GM23338 (cell line): ENCODE data around the gene ERGIC2. TPM values are rescaled to one million over a fixed set of nuclear protein-coding genes. Genes with fewer than 3 reads are reported as not detected.

Experiments
- ATAC-seq: fragments of 200-7000 bp; cut with Tn5 transposase; 3 replicates; pipeline ENCODE4 v1.9.1; 2020
- DNase-seq: peaks from one replicate; pipeline ENCODE4 v3.0.0-alpha.2; 2015; ENCODE audit warnings: low spot score
- H2AFZ ChIP-seq: fragments of 200-600 bp; sonication (generic); 2 replicates; pipeline ENCODE4 v1.8.0; 2016; ENCODE audit warnings: antibody characterized with exemption, mild to moderate bottlenecking, moderate library complexity
- H3F3A ChIP-seq: fragments of 200-600 bp; sonication (generic); replicated peaks from 2 replicates; pipeline ENCODE4 v1.8.0; 2017; ENCODE audit warnings: antibody characterized with exemption, mixed run types, low read depth
- H3K27ac ChIP-seq: fragments of 200-600 bp; sonication (generic); 2 replicates; pipeline ENCODE4 v1.6.1; 2016; ENCODE audit warnings: low read depth
- H3K27me3 ChIP-seq: fragments of 200-600 bp; sonication (generic); 2 replicates; pipeline ENCODE4 v1.8.0; 2016; ENCODE audit warnings: mild to moderate bottlenecking, mixed run types, moderate library complexity; ENCODE audit not compliant: insufficient read depth
- H3K36me3 ChIP-seq: fragments of 200-600 bp; sonication (generic); 2 replicates; pipeline ENCODE4 v1.8.0; 2016; ENCODE audit warnings: mild to moderate bottlenecking; ENCODE audit not compliant: insufficient read depth
- H3K4me1 ChIP-seq: fragments of 200-600 bp; sonication (generic); 2 replicates; pipeline ENCODE4 v1.8.0; 2016; ENCODE audit warnings: mild to moderate bottlenecking, moderate library complexity; ENCODE audit not compliant: insufficient read depth
- H3K4me2 ChIP-seq: fragments of 200-600 bp; sonication (generic); 2 replicates; pipeline ENCODE4 v1.7.1; 2017; ENCODE audit warnings: mixed run types
- H3K4me3 ChIP-seq: fragments of 200-600 bp; sonication (generic); 2 replicates; pipeline ENCODE4 v1.6.1; 2016; ENCODE audit warnings: mixed run types
- H3K79me2 ChIP-seq: fragments of 200-600 bp; sonication (generic); replicated peaks from 2 replicates; pipeline ENCODE4 v1.8.0; 2017; ENCODE audit warnings: mild to moderate bottlenecking; ENCODE audit not compliant: insufficient read depth
- H3K9me2 ChIP-seq: fragments of 200-600 bp; sonication (generic); 2 replicates; pipeline ENCODE4 v1.8.0; 2017; ENCODE audit not compliant: insufficient read depth
- H4K20me1 ChIP-seq: fragments of 200-600 bp; sonication (generic); replicated peaks from 2 replicates; pipeline ENCODE4 v1.8.0; 2017; ENCODE audit warnings: mild to moderate bottlenecking; ENCODE audit not compliant: insufficient read depth
- H3K27ac Mint-ChIP-seq: 2 replicates; pipeline ENCODE4 v1.8.0; 2020; ENCODE audit warnings: inconsistent platforms, mild to moderate bottlenecking, moderate library complexity, mixed read lengths
- H3K27me3 Mint-ChIP-seq: 3 replicates; pipeline ENCODE4 v1.8.0; 2022; ENCODE audit warnings: low read depth, mild to moderate bottlenecking, moderate library complexity, mixed read lengths, inconsistent platforms; ENCODE audit not compliant: insufficient read depth, poor library complexity
- H3K36me3 Mint-ChIP-seq: 3 replicates; pipeline ENCODE4 v1.8.0; 2021; ENCODE audit warnings: low read depth, mild to moderate bottlenecking, inconsistent platforms, moderate library complexity, mixed read lengths
- H3K4me1 Mint-ChIP-seq: 3 replicates; pipeline ENCODE4 v1.8.0; 2020; ENCODE audit warnings: mild to moderate bottlenecking, inconsistent platforms, mixed read lengths
- H3K4me3 Mint-ChIP-seq: 3 replicates; pipeline ENCODE4 v1.8.0; 2021; ENCODE audit warnings: moderate library complexity, mild to moderate bottlenecking, inconsistent platforms, mixed read lengths
- H3K9me3 Mint-ChIP-seq: 3 replicates; pipeline ENCODE4 v1.8.0; 2020; ENCODE audit warnings: moderate library complexity, mild to moderate bottlenecking, inconsistent platforms, mixed read lengths
- CREB1 ChIP-seq: fragments of 250-450 bp; sonication (Bioruptor Pico); IDR thresholded peaks from 2 replicates; pipeline ENCODE4 v1.5.0; 2020; ENCODE audit warnings: low read depth, mild to moderate bottlenecking, moderate library complexity
- ETS1 ChIP-seq: IDR thresholded peaks from 2 replicates; pipeline ENCODE4 v1.6.1; 2016; ENCODE audit warnings: antibody characterized with exemption
- EZH2 ChIP-seq: fragments of 200-600 bp; sonication (generic); IDR thresholded peaks from one replicate; pipeline ENCODE4 v1.8.0; 2017; ENCODE audit warnings: antibody characterized with exemption, mild to moderate bottlenecking, low read depth; ENCODE audit not compliant: unreplicated experiment
- EZH2phosphoT487 ChIP-seq: fragments of 200-600 bp; sonication (generic); IDR thresholded peaks from one replicate; pipeline ENCODE4 v1.8.1; 2018; ENCODE audit warnings: antibody characterized with exemption; ENCODE audit not compliant: unreplicated experiment
- NANOG ChIP-seq: IDR thresholded peaks from 2 replicates; pipeline ENCODE4 v1.6.1; 2016; ENCODE audit warnings: antibody characterized with exemption, borderline replicate concordance
- STAT1 ChIP-seq: IDR thresholded peaks from one replicate; pipeline ENCODE4 v1.6.1; 2016; ENCODE audit warnings: antibody characterized with exemption; ENCODE audit not compliant: unreplicated experiment
- polyA plus RNA-seq: library from polyadenylated mRNA; unstranded; fragments of >200 nt; fragmentation: Nextera tagmentation; extraction: Ambion mirVana; gene quantifications from 2 replicates; pipeline ENCODE4 v1.2.1, GENCODE V29; 2016
- total RNA-seq: library from RNA; depleted of rRNA; stranded (reverse); fragments of >200 nt; shearing (Covaris generic); gene quantifications from 2 replicates; pipeline ENCODE4 v1.2.3, GENCODE V29; 2014
- TF ChIP-seq, protein P1 (sequence below): fragments of 250-450 bp; sonication (Bioruptor Pico); IDR thresholded peaks from 2 replicates; pipeline ENCODE4 v1.5.0; 2020; ENCODE audit warnings: mild to moderate bottlenecking, moderate library complexity

Gene ERGIC2
- total and polyA plus RNA-seq, 2 experiments from 2014 or later = 77.1 to 107 TPM

- H3K27ac ChIP-seq = no peak overlapping the region
- H3K27ac Mint-ChIP-seq = no peak overlapping the region
- peaks cover 5% of the 10 kb centered on the region for H3K27me3 Mint-ChIP-seq
- TF ChIP-seq STAT1 (no peak), EZH2 (no peak), NANOG (no peak), ETS1 (no peak), EZH2phosphoT487 (no peak), CREB1 (no peak)
- TF ChIP-seq, protein P1, sequence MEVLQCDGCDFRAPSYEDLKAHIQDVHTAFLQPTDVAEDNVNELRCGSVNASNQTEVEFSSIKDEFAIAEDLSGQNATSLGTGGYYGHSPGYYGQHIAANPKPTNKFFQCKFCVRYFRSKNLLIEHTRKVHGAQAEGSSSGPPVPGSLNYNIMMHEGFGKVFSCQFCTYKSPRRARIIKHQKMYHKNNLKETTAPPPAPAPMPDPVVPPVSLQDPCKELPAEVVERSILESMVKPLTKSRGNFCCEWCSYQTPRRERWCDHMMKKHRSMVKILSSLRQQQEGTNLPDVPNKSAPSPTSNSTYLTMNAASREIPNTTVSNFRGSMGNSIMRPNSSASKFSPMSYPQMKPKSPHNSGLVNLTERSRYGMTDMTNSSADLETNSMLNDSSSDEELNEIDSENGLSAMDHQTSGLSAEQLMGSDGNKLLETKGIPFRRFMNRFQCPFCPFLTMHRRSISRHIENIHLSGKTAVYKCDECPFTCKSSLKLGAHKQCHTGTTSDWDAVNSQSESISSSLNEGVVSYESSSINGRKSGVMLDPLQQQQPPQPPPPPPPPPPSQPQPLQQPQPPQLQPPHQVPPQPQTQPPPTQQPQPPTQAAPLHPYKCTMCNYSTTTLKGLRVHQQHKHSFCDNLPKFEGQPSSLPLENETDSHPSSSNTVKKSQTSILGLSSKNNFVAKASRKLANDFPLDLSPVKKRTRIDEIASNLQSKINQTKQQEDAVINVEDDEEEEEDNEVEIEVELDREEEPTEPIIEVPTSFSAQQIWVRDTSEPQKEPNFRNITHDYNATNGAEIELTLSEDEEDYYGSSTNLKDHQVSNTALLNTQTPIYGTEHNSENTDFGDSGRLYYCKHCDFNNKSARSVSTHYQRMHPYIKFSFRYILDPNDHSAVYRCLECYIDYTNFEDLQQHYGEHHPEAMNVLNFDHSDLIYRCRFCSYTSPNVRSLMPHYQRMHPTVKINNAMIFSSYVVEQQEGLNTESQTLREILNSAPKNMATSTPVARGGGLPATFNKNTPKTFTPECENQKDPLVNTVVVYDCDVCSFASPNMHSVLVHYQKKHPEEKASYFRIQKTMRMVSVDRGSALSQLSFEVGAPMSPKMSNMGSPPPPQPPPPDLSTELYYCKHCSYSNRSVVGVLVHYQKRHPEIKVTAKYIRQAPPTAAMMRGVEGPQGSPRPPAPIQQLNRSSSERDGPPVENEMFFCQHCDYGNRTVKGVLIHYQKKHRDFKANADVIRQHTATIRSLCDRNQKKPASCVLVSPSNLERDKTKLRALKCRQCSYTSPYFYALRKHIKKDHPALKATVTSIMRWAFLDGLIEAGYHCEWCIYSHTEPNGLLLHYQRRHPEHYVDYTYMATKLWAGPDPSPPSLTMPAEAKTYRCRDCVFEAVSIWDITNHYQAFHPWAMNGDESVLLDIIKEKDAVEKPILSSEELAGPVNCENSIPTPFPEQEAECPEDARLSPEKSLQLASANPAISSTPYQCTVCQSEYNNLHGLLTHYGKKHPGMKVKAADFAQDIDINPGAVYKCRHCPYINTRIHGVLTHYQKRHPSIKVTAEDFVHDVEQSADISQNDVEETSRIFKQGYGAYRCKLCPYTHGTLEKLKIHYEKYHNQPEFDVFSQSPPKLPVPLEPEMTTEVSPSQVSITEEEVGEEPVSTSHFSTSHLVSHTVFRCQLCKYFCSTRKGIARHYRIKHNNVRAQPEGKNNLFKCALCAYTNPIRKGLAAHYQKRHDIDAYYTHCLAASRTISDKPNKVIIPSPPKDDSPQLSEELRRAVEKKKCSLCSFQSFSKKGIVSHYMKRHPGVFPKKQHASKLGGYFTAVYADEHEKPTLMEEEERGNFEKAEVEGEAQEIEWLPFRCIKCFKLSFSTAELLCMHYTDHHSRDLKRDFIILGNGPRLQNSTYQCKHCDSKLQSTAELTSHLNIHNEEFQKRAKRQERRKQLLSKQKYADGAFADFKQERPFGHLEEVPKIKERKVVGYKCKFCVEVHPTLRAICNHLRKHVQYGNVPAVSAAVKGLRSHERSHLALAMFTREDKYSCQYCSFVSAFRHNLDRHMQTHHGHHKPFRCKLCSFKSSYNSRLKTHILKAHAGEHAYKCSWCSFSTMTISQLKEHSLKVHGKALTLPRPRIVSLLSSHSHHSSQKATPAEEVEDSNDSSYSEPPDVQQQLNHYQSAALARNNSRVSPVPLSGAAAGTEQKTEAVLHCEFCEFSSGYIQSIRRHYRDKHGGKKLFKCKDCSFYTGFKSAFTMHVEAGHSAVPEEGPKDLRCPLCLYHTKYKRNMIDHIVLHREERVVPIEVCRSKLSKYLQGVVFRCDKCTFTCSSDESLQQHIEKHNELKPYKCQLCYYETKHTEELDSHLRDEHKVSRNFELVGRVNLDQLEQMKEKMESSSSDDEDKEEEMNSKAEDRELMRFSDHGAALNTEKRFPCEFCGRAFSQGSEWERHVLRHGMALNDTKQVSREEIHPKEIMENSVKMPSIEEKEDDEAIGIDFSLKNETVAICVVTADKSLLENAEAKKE (CRISPR knock-in tag) = no peak
- no peaks in the 10 kb centered on the region for H4K20me1 ChIP-seq
- H3K4me2 ChIP-seq = no peak overlapping the region
- no peaks in the 10 kb centered on the region for H3K27me3 ChIP-seq
- H3K4me3 ChIP-seq = no peak overlapping the region
- no peak overlapping the region for H3K4me3 Mint-ChIP-seq
- peaks cover 3% of the 10 kb centered on the region; the same call in 2 of the 3 replicates for H3K9me3 Mint-ChIP-seq
- H3K4me1 ChIP-seq = no peaks in the 10 kb centered on the region
- no peaks in the 10 kb centered on the region for H3K4me1 Mint-ChIP-seq
- DNase-seq (no peak), ATAC-seq (no peak)
- no peaks in the 10 kb centered on the region for H3K36me3 Mint-ChIP-seq
- H2AFZ ChIP-seq = no peak overlapping the region
- no peaks in the 10 kb centered on the region for H3K9me2 ChIP-seq
- no peaks in the 10 kb centered on the region for H3F3A ChIP-seq
- H3K79me2 ChIP-seq = no peaks in the 10 kb centered on the region
- no peaks in the 10 kb centered on the region for H3K36me3 ChIP-seq
Observed at GRCh38 chr12:29389295-29389919, 8.4 kb upstream of the ERGIC2 start.
